HepG2 (cell line): ENCODE results near the gene CHD2. TPM values are rescaled to one million over a fixed set of nuclear protein-coding genes. Genes with fewer than 3 reads are reported as not detected.
A peak's percentile ranks its signal among the peaks of the same experiment; 100 is the strongest.

Experiments used
- ATF7-NPFF ChIP-seq: sonication (generic); formaldehyde crosslinking; IDR thresholded peaks from 2 replicates; pipeline ENCODE4 v1.8.1; 2023; ENCODE audit warnings: mild to moderate bottlenecking, low read depth, missing genetic modification reagents, moderate library complexity
- CHCHD3 ChIP-seq: sonication (generic); formaldehyde crosslinking; IDR thresholded peaks from 2 replicates; pipeline ENCODE4 v1.8.0; 2022; ENCODE audit warnings: mild to moderate bottlenecking, missing genetic modification reagents, moderate library complexity
- CSRNP2 ChIP-seq: sonication (generic); formaldehyde crosslinking; conservative IDR thresholded peaks from 2 replicates; pipeline ENCODE4 v1.8.0; 2022; ENCODE audit warnings: low read depth, missing genetic modification reagents
- KAT2B ChIP-seq: fragments of 150-350 bp; IDR thresholded peaks from 2 replicates; pipeline ENCODE4 v1.6.1; 2014; ENCODE audit warnings: low read depth, low read length, borderline replicate concordance
- MZF1 ChIP-seq: sonication (generic); formaldehyde crosslinking; IDR thresholded peaks from 2 replicates; pipeline ENCODE4 v1.8.1; 2023; ENCODE audit warnings: mild to moderate bottlenecking, missing genetic modification reagents, borderline replicate concordance
- NONO ChIP-seq, 2 experiments: fragments of 450-650 bp in 1 of 2; sonication (generic) in 1 of 2; formaldehyde crosslinking in 1 of 2; IDR thresholded peaks in 1 of 2; conservative IDR thresholded peaks in 1 of 2; 2 replicates each; pipeline versions ENCODE4 v1.6.1 to v1.8.0; 2017 to 2022; ENCODE audit warnings: mild to moderate bottlenecking in 1 of 2, missing genetic modification reagents in 1 of 2, moderate library complexity in 1 of 2
- PRMT3 ChIP-seq: sonication (generic); formaldehyde crosslinking; IDR thresholded peaks from 2 replicates; pipeline ENCODE4 v1.8.1; 2022; ENCODE audit warnings: low read depth, mild to moderate bottlenecking, moderate library complexity, missing genetic modification reagents, borderline replicate concordance
- RAD51 ChIP-seq: fragments of 450-650 bp; IDR thresholded peaks from 2 replicates; pipeline ENCODE4 v1.6.1; 2016; ENCODE audit warnings: borderline replicate concordance
- SUZ12 ChIP-seq: fragments of 150-350 bp; IDR thresholded peaks from 2 replicates; pipeline ENCODE4 v1.6.1; 2014; ENCODE audit warnings: low read depth, low read length
- ZBTB39 ChIP-seq: sonication (generic); formaldehyde crosslinking; IDR thresholded peaks from 2 replicates; pipeline ENCODE4 v1.5.0; 2020; ENCODE audit warnings: missing genetic modification reagents
- ZC3H13 ChIP-seq: sonication (generic); formaldehyde crosslinking; IDR thresholded peaks from 2 replicates; pipeline ENCODE4 v1.8.1; 2023; ENCODE audit warnings: mild to moderate bottlenecking, missing genetic modification reagents, moderate library complexity
- ZNF556 ChIP-seq: sonication (generic); formaldehyde crosslinking; IDR thresholded peaks from 2 replicates; pipeline ENCODE4 v1.4.0; 2020; ENCODE audit warnings: mild to moderate bottlenecking, missing genetic modification reagents, borderline replicate concordance
- ZNF567 ChIP-seq: sonication (generic); formaldehyde crosslinking; IDR thresholded peaks from 2 replicates; pipeline ENCODE4 v1.8.1; 2023; ENCODE audit warnings: mild to moderate bottlenecking, missing genetic modification reagents, borderline replicate concordance
- ZNF713 ChIP-seq: sonication (generic); formaldehyde crosslinking; IDR thresholded peaks from 2 replicates; pipeline ENCODE4 v1.4.0; 2020; ENCODE audit warnings: mild to moderate bottlenecking, missing genetic modification reagents
- polyA plus RNA-seq, 8 experiments: library from polyadenylated mRNA; depleted of rRNA in 3 of 8; stranded (reverse) in 7 of 8; unstranded in 1 of 8; fragments of >200 nt; fragmentation: Illumina TruSeq in 4 of 8; extraction: Trizol in 4 of 8; gene quantifications; 2 replicates each; pipeline versions ENCODE4 v1.2.1 to v1.2.3, GENCODE V29; 2011 to 2016; ENCODE audit warnings: low read depth in 4 of 8, missing spikeins in 1 of 8, mixed read lengths in 1 of 8; ENCODE audit not compliant: insufficient read depth in 1 of 8
- total RNA-seq, 5 experiments: library from RNA; depleted of rRNA; stranded (reverse); fragments of >200 nt; fragmentation: Illumina TruSeq; extraction: Trizol; gene quantifications; 2 replicates each; pipeline ENCODE4 v1.2.3, GENCODE V29; 2016; ENCODE audit warnings: low read depth in 1 of 5
- TF ChIP-seq, protein P1 (sequence below): sonication (generic); formaldehyde crosslinking; IDR thresholded peaks from 2 replicates; pipeline ENCODE4 v1.4.0; 2020; ENCODE audit warnings: missing genetic modification reagents, mild to moderate bottlenecking, borderline replicate concordance
- TF ChIP-seq, protein P2 (sequence below): conservative IDR thresholded peaks from 2 replicates; pipeline ENCODE4 v1.6.1; 2018; ENCODE audit warnings: missing genetic modification reagents
- TF ChIP-seq, protein P3 (sequence below): sonication (generic); formaldehyde crosslinking; IDR thresholded peaks from 2 replicates; pipeline ENCODE4 v1.4.0; 2020; ENCODE audit warnings: missing genetic modification reagents, borderline replicate concordance

CHD2 gene
- total and polyA plus RNA-seq, 2 of the 13 experiments (the other 11 are each of a cell fraction or from before 2014, with no cell fraction given) = 54.0 to 54.1 TPM

DNA sequence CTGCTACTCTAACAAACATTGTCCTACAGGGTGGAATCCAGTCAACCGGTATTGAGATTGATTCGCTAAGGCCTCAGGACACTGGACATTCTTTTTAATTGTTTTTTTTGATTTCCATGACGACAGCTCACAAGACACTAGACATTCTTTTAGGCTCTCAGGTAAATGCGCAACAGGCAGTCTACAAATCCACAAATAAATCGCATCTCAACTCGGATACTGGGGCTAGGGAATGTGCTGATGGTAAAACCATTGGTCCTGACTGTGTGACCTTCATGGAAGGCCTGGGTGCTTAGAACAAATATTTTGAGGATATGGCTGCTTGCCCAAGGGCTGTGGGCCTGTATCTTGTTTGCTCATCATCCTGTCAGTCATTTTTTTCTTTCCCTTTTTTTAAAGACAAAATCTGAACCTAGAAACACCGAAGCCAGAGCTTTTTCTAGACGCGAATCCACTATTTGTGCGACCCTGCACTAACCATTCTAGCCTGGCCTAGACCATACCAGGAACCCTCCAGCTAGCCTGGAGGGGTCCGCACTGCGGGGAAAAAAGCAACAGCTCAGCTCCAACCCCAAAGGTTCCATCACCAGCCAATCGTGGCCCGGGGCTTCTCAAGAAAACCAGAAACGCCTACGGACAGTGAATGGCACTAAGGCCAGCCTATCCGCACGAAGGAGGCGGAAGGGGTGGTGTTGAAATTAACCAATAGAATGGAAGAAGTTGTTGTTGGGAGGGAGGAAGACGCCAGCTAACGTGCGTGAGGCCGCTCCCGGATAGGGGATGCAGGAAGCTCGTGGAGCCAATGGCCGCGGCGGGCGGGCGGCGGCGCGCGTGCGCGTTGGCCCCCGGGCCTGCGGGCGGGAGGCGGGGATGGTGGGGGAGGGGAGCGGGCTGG lies 18.1 kb upstream of the CHD2 start (continued):
- TF ChIP-seq ZBTB39 (CRISPR knock-in tag) = no peak
- TF ChIP-seq KAT2B = no peak
- TF ChIP-seq, protein P1, sequence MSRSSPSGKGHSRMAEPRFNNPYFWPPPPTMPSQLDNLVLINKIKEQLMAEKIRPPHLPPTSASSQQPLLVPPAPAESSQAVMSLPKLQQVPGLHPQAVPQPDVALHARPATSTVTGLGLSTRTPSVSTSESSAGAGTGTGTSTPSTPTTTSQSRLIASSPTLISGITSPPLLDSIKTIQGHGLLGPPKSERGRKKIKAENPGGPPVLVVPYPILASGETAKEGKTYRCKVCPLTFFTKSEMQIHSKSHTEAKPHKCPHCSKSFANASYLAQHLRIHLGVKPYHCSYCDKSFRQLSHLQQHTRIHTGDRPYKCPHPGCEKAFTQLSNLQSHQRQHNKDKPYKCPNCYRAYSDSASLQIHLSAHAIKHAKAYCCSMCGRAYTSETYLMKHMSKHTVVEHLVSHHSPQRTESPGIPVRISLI (CRISPR knock-in tag) = peak; percentile 48; the same call in 1 of the 2 replicates
- peak; percentile 60; the same call in 1 of the 2 replicates for TF ChIP-seq ZNF556 (CRISPR knock-in tag)
- no peak for TF ChIP-seq ZC3H13 (CRISPR knock-in tag)
- TF ChIP-seq ZNF713 (CRISPR knock-in tag) = no peak
- TF ChIP-seq, protein P2, sequence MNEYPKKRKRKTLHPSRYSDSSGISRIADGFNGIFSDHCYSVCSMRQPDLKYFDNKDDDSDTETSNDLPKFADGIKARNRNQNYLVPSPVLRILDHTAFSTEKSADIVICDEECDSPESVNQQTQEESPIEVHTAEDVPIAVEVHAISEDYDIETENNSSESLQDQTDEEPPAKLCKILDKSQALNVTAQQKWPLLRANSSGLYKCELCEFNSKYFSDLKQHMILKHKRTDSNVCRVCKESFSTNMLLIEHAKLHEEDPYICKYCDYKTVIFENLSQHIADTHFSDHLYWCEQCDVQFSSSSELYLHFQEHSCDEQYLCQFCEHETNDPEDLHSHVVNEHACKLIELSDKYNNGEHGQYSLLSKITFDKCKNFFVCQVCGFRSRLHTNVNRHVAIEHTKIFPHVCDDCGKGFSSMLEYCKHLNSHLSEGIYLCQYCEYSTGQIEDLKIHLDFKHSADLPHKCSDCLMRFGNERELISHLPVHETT (CRISPR knock-in tag) = no peak
- TF ChIP-seq MZF1 = no peak
- TF ChIP-seq, protein P3, sequence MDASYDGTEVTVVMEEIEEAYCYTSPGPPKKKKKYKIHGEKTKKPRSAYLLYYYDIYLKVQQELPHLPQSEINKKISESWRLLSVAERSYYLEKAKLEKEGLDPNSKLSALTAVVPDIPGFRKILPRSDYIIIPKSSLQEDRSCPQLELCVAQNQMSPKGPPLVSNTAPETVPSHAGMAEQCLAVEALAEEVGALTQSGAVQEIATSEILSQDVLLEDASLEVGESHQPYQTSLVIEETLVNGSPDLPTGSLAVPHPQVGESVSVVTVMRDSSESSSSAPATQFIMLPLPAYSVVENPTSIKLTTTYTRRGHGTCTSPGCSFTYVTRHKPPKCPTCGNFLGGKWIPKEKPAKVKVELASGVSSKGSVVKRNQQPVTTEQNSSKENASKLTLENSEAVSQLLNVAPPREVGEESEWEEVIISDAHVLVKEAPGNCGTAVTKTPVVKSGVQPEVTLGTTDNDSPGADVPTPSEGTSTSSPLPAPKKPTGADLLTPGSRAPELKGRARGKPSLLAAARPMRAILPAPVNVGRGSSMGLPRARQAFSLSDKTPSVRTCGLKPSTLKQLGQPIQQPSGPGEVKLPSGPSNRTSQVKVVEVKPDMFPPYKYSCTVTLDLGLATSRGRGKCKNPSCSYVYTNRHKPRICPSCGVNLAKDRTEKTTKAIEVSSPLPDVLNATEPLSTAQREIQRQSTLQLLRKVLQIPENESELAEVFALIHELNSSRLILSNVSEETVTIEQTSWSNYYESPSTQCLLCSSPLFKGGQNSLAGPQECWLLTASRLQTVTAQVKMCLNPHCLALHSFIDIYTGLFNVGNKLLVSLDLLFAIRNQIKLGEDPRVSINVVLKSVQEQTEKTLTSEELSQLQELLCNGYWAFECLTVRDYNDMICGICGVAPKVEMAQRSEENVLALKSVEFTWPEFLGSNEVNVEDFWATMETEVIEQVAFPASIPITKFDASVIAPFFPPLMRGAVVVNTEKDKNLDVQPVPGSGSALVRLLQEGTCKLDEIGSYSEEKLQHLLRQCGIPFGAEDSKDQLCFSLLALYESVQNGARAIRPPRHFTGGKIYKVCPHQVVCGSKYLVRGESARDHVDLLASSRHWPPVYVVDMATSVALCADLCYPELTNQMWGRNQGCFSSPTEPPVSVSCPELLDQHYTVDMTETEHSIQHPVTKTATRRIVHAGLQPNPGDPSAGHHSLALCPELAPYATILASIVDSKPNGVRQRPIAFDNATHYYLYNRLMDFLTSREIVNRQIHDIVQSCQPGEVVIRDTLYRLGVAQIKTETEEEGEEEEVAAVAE (CRISPR knock-in tag) = no peak
- TF ChIP-seq ZNF567 (CRISPR knock-in tag) = 0 out of 2 replicates have a peak, but pooled peaks have one; percentile 50
- no peak for TF ChIP-seq CSRNP2 (CRISPR knock-in tag)
- no peak for TF ChIP-seq RAD51
- no peak for TF ChIP-seq NONO (IDR thresholded peaks at IDR 0.05)
- TF ChIP-seq NONO (CRISPR knock-in tag; conservative IDR thresholded peaks at IDR 0.05) = no peak
- TF ChIP-seq SUZ12 = no peak
- TF ChIP-seq CHCHD3 (CRISPR knock-in tag) = no peak
- no peak for TF ChIP-seq PRMT3 (CRISPR knock-in tag)
- no peak for TF ChIP-seq ATF7-NPFF (CRISPR knock-in tag)
